HG02870 (cell line): Measurements from ENCODE around the gene ADGRB3.
A peak's percentile ranks its signal among the peaks of the same experiment; 100 is the strongest.
"Not testable (repeated sequence)": the region's sequence is repeated elsewhere in the genome, so short reads cannot be mapped to it uniquely, and the experiment has no call there.

Experiments used
- ATAC-seq: cut with Tn5 transposase; IDR thresholded peaks from one replicate; pipeline ENCODE4 v1.9.1; 2021; ENCODE audit warnings: mild to moderate bottlenecking, moderate library complexity; ENCODE audit not compliant: unreplicated experiment

The ADGRB3 gene

GRCh38 chr6:68735866-68736265 lies 100.8 kb downstream of the ADGRB3 start:
- no peak for ATAC-seq

- ATAC-seq = no peak
Observed at GRCh38 chr6:68737061-68737460, 102.0 kb downstream of the ADGRB3 start.

GRCh38 chr6:68738039-68738438 lies 103.0 kb downstream of the ADGRB3 start:
- no peak for ATAC-seq

- ATAC-seq = peak; percentile 54
Observed at GRCh38 chr6:68740828-68741500, 105.9 kb downstream of the ADGRB3 start.

GRCh38 chr6:68741501-68742386 lies 106.7 kb downstream of the ADGRB3 start:
- peak; percentile 12 for ATAC-seq

GRCh38 chr6:68743099-68743498 lies 108.0 kb downstream of the ADGRB3 start:
- no peak for ATAC-seq

- ATAC-seq = not testable (repeated sequence)
Observed at GRCh38 chr6:68744376-68744775, 109.3 kb downstream of the ADGRB3 start.

GRCh38 chr6:68746376-68746775 lies 111.3 kb downstream of the ADGRB3 start:
- ATAC-seq = no peak

GRCh38 chr6:68747110-68747790 lies 112.2 kb downstream of the ADGRB3 start:
- no peak for ATAC-seq

GRCh38 chr6:68747832-68748231 lies 112.8 kb downstream of the ADGRB3 start:
- ATAC-seq = not testable (repeated sequence)

- no peak for ATAC-seq
Observed at GRCh38 chr6:68754681-68755213, 119.7 kb downstream of the ADGRB3 start.

- ATAC-seq = no peak
Observed at GRCh38 chr6:68756454-68757375, 121.6 kb downstream of the ADGRB3 start.

GRCh38 chr6:68757821-68758220 lies 122.7 kb downstream of the ADGRB3 start:
- no peak for ATAC-seq

- no peak for ATAC-seq
Observed at GRCh38 chr6:68758559-68758958, 123.5 kb downstream of the ADGRB3 start.

GRCh38 chr6:68760485-68760884 lies 125.4 kb downstream of the ADGRB3 start:
- no peak for ATAC-seq

GRCh38 chr6:68760941-68761676 lies 126.0 kb downstream of the ADGRB3 start:
- ATAC-seq = no peak

- ATAC-seq = no peak
Observed at GRCh38 chr6:68761985-68762384, 126.9 kb downstream of the ADGRB3 start.

- ATAC-seq = no peak
Observed at GRCh38 chr6:68771426-68771825, 136.3 kb downstream of the ADGRB3 start.

GRCh38 chr6:68774843-68775242 lies 139.8 kb downstream of the ADGRB3 start:
- no peak for ATAC-seq

- ATAC-seq = no peak
Observed at GRCh38 chr6:68776354-68776753, 141.3 kb downstream of the ADGRB3 start.
